M059J (cell line): ENCODE measurements around the gene ZNF827. TPM values are rescaled to one million over a fixed set of nuclear protein-coding genes. Genes with fewer than 3 reads are reported as not detected.
A peak's percentile ranks its signal among the peaks of the same experiment; 100 is the strongest.

Experiments
- DNase-seq: peaks from one replicate; pipeline ENCODE4 v3.0.0-alpha.2; 2012; ENCODE audit warnings: low read depth
- total RNA-seq: library from RNA; depleted of rRNA; stranded (reverse); fragments of >200 nt; shearing (Covaris generic); gene quantifications from 2 replicates; pipeline ENCODE4 v1.2.3, GENCODE V29; 2014; rRNA removed

Gene ZNF827, protein sequence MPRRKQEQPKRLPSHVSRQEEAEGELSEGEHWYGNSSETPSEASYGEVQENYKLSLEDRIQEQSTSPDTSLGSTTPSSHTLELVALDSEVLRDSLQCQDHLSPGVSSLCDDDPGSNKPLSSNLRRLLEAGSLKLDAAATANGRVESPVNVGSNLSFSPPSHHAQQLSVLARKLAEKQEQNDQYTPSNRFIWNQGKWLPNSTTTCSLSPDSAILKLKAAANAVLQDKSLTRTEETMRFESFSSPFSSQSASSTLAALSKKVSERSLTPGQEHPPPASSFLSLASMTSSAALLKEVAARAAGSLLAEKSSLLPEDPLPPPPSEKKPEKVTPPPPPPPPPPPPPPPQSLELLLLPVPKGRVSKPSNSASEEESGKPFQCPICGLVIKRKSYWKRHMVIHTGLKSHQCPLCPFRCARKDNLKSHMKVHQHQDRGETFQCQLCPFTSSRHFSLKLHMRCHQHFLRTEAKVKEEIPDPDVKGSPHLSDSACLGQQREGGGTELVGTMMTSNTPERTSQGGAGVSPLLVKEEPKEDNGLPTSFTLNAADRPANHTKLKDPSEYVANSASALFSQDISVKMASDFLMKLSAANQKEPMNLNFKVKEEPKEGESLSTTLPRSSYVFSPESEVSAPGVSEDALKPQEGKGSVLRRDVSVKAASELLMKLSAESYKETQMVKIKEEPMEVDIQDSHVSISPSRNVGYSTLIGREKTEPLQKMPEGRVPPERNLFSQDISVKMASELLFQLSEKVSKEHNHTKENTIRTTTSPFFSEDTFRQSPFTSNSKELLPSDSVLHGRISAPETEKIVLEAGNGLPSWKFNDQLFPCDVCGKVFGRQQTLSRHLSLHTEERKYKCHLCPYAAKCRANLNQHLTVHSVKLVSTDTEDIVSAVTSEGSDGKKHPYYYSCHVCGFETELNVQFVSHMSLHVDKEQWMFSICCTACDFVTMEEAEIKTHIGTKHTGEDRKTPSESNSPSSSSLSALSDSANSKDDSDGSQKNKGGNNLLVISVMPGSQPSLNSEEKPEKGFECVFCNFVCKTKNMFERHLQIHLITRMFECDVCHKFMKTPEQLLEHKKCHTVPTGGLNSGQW
- total RNA-seq: 3.5 and 9.2 TPM in 2 replicates

DNA sequence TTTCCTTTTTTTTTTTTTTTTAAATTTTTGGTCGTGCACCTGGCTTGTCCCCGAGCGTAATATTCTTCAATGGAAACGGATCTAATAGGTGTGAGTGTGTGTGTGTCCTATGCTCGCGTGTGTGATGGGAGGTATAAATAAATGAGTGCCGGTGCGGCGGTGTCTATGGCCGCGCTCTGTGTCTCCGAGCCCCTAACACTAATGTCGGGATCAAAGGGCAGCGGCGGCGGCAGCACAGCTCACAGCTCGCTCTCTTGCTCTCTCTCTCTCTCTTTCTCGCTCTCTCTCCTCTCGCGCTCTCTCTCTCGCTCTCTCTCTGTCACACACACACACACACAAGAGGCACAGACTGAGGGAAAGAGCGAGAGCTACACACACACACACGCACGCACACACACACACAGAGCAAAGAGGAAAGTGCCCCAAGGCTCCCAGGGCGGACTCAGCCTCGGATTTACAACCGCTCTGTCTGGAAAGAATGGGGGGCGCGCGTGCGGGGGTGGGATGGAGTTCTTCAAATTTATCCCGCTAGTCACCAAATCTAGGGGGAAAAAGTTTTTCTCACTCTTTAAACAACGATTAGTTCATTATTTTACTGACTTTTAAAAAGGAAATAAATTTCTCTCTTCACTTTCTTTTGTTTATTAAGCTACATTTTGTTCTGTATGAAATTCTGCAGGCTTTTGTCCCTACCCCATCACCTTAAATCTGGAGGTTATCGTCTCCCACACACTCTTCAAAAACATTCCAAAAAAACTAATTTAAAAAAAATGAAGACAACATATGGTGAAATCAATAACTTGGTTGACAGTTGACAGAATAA is at the start of gene ZNF827:
TSS of gene ZNF827 (minus strand) at position 206 of the 823 bp plus-strand sequence. CDS start 416 bp downstream, outside the sequence.
- DNase-seq: peak; percentile 73

DNA sequence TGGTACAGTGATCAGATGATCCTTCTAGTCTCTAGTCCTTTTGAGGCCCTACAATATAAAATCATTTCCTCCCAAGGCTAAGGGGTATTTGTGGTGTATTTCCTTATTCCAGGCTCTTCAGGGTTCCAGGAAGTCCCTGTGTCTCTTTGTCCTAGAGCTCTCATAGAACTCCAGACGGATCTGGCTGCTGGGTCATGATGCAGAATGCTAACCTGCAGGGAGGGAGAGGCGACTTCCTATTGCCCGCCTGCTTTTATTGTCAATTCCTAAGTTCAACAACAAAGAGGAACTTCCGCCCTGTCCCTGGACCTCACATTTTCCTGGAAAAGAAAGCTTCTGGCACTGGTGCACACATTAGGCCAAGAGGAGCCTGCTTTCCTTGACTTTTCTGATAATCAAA is 45.9 kb upstream of the ZNF827 start:
- no peak for DNase-seq

DNA sequence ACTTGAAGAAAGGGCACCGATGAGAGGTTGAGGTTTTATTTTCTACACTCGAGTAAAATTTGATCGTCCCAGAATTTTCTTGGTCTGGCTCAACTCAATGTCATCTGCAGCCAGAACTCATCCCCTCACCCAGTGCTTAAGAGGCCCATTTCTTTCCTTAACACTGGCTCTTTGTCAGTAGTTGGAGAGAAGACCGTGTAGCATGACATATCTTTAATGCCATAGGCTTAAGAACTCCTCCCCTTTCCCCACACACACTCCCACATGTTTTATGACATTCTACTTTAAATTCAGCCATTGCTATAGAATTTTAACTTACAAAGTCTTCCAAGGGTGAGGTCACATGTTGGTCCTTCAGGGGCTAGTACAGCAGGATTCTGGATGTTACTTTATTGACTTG is 44.2 kb upstream of the ZNF827 start:
- no peak for DNase-seq

DNA sequence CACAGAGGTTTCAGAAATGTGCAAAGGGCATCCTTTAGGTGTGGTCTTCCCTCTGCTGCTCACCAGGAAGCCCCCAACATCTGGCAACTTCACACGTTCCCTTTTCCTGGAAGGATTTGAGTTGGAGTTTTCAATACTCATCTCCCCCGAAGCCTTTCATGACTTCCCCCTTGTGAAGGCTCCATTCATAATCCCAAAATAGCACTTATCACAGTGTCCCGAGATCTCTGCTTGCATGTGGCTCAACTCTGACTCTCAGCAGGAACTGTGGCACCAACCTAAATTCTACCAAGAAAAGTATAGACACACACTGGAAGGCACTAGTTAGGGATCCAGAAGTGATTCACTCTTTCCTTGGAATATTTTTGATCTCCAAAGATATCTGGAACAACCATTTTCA is 40.5 kb upstream of the ZNF827 start:
- no peak for DNase-seq

DNA sequence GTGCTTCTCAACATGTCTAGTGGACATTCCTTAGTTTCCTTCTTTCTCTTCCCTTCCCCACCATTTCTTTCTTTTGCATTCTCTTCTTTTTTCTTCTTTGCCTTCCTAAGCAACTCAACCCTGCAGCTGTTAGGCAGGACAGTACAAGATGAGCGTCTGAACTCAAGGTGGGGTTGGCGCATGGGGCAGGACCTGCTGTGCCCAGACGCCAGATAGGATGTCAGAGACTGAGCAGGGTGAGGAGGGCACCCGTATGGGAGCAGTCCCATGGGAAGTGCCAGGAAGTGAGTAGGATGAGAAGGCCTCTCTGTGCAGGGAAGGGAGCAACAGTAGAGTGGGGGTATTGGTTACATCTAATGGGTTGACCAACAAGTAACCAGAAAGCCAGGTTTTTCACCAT is 38.1 kb upstream of the ZNF827 start:
- DNase-seq: no peak

DNA sequence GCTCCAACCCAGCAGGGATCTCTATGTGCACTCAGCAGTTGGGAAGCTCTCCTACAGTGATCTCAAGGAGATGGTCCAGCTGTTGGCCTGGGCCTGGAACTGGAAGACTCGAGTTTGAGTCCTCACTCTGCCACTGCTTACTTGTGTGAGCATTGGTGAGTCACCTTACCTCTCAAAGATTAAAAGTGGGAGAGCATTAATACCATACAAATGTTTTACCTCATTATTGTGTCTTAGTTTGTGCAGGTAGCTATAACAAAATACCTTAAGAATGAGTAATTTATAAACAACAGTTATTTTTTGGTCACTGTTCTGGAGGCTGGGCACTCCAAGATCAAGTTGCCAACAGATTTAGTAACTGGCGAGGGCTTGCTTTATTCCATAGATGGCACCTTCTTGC is 21.4 kb upstream of the ZNF827 start:
- peak; percentile 47 for DNase-seq

DNA sequence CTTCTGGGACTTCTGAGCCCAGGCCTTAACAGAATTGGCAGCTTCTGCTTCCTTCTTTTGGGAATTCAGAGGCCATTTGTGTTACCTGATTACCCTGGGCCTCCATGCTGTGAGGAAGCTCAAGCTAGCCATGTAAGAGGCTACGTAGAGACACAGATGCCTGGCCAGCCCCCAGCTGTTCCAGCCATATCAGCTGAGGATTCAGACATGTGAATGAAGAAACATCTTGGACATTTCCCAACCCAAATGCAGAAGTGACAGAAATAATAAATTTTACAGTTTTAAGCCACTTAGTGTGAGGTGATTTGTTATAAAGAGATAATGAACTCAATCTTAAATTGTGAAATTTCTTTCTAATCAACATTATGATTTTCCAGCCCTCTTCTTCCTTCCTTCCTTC is 18.7 kb upstream of the ZNF827 start:
- no peak for DNase-seq

DNA sequence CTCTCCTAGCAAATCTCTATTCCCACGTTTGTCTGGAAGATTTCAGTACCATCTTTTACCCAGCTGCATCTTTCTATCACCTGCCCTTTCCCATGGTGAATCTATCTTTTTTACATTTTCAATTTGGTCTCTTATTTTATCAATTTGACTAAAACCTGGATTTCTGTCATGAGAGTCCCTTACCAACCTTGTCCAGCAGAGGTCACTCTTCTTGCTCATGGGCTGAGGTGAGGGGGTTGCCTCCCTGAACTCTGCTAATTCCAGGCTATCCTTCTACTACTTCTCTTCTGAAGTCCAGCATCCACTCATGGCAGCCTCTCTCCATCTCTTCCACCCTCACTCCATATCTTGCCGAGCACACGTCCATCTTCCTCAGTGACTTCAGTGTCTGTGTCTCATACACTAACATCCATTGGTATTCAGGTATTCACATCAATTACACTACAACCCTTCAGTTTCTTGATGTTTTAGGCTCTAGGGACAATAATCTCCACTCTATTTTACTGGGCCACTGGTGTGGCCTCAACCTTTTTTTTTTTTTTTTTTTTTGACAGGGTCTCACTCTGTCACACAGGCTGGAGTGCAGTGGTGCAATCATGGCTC is 17.8 kb upstream of the ZNF827 start:
- DNase-seq: peak; percentile 36

DNA sequence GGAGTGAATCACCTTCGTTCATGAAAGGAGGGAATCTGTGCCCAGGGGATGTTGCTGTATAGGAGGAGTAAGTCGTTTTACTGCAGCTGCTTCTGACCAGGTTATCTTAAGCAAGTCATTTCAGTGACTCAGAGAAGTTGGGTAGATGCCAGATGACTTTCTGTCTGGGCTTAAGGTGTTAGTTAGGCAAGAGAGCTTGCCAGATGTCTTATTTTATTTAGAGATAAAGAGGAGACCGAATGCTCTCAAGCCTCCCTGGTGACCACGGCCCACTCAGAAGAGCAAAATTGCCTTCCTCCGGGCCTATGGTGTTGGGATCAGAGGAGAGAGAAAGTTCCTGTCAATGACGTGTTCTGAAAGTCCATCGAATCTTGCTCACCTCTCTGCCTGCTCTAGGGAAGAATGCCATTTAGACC is 16.3 kb upstream of the ZNF827 start:
- DNase-seq: peak; percentile 89

DNA sequence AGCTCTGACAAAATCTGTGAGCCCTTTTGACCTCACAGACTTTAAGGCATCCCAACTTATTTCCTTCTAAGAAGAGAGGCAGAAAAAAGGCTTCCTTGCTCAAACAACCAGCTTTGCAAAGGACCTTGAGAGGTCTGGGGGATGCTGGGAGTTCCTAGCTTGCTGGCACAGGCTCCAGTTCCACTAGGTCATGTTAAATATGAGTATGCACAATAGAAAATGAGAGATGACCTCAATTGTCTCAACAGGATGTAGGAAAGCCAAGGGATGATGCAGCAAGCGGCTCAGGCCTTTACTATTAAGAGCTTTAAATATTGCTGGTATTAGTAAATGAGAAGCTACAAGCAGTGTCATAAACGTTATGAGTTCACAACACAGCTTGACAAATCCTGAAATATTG is 13.3 kb upstream of the ZNF827 start:
- DNase-seq: no peak

DNA sequence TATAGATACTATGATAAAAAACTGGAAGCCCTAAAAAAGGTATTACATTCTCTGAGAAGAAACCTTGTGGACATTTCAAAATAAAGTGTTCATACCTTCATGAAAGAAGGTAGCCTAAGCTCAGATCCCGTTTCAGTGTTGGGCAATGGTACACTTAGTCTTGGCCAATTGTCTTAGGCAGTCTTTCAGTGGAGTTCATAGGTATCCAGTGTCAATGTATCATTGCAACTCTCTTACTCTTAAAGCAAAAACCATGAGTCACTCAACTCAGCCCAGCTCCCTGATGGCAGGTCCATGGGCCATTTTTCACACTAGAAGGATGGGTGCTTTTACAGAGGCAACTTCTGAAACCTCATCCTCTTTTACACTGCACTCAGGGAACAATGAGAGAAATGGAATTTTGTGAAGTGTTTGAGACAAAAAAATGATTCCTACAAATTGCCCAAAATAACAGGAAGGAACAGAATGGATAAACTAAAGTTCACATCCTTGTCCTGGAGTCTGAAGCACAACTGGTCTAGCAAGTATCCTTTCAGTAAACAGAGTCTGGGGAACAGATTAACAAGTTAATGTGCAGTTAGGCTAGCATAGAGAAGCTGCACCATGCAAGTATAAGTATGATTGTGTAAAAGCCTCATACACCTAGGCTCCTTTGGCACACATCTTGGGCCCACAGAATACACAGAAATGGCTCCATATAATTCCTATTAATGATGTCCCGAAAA is 7.0 kb upstream of the ZNF827 start:
- DNase-seq: no peak

DNA sequence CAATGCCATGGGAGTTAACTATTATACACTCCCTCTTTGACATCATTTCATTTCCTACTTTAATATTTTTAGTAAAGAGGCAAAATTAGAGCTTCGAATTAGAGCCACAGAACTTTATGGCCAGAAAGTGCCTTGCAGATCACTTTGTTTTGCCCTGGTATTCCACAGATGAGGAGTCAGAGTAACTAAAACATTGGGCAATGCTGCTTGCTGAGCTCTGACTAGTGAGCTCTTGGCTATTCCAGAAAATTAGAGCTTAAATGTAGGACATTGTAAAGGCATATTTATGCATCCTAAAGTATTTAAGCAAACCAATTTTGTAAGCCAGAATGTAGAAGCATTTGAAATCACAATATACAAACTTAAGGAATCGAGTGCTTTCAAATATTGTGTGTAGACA is 6.3 kb upstream of the ZNF827 start:
- DNase-seq: no peak

DNA sequence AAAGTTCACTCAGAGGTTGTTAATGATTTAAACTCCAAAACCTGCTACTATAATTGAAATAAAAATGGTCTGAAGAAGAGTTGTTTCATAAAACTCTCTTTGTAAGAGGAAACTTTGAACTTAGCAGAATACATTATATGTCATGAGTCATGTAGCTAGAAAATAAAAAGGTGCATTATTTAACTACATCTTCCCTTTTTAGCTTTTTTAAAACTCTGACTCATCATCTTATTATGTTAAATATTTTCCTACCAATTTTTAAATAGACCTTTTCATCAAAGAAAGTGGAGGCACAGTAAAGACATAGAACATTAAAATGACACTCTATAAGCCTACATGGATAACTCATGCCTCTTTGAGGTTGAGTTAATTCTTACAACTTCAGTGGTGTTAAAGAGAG is 1.2 kb upstream of the ZNF827 start:
- peak; percentile 55 for DNase-seq

DNA sequence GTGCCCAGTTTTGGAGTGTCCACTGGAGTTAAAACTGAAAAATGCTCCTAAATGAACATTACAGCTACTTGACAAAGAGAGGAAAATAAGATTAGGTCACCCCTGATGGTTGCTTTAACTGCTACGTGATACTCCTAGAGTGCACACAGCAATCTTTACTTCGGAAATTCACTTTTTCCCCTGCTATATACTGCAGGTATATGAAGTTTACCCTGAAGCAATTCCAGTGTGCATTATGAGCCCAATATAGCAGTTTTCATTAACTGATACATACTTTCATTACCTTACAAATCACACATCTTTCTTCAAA is 773 bp upstream of the ZNF827 start:
- DNase-seq: peak; percentile 29

DNA sequence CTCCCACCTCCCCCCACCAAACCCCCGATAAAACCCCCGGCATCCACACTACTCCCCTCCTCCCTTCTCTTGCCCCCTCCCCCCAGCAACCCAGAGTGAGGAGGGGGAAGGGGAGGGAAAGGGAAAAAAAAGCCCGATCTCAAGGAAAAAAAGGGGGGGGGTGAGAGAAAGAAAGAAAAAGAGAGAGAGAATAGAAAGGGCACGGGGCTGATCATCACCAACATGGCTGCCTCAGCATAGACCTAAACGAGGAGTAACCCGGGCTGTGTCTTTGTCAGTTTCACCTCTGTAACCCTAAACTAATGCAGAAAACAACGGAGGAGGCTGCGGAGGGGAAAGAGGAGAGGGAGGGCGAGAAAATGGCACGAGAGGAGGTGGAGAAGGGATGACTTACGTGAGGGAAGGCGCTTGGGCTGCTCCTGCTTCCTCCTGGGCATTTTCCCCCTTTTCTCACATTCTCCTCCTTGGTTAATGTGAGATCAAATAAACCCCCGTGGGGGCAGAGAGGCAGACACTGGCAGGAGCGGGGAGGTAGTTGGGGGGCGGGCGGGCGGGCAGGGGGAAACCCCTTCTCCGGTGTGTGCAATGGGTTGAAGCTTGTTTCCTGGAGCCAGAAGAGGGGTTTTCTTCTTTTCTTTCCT is 532 bp downstream of the ZNF827 start:
- DNase-seq: peak; percentile 31

DNA sequence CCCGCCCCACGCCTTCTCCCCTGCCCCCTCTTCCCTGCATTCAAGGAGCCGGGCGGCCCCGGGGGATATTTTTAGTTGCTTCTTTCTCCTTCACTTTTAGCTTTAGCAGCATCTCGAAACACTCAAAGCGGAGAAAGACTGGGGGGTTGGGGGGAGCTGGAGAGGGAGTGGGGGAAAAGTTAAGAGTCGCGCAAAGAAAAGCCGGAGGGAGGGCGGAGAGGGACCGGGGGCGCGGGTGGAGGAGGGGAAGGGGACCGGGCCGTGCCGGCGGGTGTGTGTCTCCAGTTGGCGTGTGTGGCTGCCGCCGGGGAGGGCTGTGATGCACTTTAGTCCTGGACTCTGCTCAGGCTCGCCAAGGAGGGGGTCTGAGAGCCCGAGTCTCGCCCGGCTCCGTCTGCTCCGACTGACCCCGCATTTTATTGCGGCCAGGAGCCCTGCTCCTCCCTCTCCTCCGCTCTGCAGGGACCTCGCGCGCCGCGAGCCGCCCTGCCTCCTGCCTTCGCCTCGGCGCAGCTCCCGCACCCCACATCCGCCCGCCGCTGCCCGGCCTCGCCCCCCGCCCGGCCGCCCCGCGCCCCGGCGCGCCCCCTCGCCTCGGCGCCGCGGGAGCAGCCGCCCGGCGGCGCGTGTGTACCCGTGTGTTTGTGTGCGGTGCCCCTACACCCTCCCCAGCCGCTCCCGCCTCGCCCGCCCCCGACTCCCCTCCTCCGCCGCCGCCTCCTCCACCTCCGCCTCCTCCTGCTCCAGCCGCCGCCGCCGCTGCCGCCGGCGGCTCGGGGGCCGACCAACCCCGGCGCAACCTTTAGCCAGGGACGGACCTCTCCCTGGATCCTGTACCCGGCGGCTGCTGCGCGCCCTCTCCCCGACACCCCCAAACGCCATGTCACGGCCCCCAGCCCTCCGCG is 1.4 kb downstream of the ZNF827 start:
- peak; percentile 64 for DNase-seq

DNA sequence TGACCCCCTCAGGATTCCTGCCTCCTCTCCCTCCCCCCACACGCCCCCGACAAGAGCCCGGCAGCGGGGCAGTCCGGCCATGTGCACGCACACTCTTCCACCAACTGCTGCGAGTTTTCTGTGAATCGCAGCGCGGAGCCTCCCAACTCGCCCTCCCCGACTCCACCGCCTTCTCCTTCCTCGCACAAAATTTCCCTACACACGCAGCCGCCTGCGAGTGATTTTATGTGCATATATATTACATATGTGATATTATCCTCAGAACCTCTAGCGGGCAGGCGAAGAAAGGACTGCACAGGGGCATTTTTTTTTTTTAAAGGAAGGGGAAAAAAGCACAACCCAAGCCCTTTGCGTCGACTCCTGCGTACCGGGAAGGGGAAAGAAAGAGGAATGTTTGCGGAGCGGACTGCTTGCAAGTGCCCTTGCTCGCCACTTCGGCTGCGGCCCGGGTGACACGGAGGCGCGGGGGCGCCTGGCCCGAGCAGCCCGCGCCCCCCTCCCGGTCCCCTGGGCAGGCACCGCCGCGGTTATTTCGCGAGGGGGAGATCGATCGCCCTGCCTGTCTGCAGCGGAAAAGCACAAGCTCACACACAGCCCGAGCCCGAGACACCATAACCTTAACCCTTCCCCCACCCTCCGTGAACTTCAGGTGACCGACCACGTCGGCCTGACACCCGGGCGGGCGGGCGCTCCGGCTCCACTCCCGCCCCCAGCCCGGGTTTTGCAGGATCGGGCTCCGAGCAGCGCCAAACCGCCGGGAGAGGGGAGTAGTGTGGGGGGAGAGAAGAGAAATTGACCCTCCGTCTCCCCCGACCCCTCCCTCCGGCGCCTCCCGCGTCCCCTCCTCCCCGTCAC is 2.3 kb downstream of the ZNF827 start:
- DNase-seq: peak; percentile 82
